NCI-H1048 (cell line): ENCODE data around the gene FAT1.
A peak's percentile ranks its signal among the peaks of the same experiment; 100 is the strongest.
"Not testable (repeated sequence)": the region's sequence is repeated elsewhere in the genome, so short reads cannot be mapped to it uniquely, and the experiment has no call there.

Experiments
- DNase-seq: peaks from one replicate; lab custom pipeline; 2025; lab: John Stamatoyannopoulos, UW

FAT1 gene

DNA sequence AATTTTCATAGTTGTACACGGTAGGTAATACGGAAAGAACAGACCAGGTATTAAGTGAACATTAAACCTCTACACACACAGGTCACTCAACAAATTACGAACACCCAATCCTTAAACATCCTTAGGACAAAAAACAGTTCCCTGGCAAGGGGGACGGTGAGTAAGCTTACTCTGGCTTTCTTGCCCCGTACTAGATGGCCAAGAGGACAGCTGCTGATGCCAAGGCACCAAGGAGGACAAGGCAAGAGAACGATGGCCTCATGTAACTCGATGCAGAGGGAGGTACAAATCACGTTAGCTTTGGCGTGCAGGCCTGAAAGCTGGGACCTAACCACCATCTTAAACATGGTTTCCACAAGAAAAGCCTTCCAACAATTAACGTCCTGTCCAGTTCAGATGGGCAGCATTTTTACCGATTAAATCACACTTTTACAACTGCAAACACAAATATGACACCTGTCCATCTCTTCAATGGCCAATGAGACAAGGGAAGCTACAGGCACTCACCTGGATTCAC lies 23.7 kb downstream of the FAT1 start:
- DNase-seq, result no peak

DNA sequence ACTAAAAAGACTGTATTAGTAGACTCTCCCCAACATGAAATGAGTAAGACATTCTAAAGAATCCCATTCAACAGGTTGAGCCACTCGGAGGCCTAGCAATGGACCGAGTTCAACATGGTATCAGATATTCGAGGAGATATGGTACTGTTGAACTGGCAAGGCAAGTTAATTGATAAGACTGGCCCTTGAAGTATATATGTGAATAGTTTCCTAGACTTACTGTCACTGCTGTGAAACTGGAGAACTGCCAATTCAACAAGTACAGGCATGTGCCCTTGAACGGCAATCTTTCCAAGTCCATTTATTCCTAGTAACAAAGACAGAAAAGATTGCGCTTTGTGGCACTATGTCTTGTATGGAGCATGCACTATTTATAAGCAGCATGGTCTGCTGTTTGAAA lies 24.4 kb downstream of the FAT1 start:
- DNase-seq, result peak; percentile 30

DNA sequence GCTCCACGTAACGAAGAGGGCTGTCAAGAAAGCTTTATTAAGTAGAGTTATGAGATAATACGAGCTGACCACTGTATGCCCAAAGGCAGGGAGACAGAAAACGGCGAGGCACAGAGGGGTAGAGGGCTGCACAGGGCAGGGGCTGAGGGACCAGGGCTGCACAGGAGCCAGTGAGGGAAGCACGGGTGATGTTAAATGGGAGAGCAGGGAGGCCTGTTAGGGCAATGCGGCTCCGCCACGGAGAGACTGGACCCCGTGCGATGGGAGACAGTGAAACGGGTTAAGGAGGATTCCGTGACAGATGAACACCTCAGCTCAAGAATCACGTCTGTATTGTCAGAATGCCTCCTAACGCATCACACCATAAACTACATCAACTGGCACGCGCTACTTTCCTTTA lies 25.1 kb downstream of the FAT1 start:
- no peak for DNase-seq

DNA sequence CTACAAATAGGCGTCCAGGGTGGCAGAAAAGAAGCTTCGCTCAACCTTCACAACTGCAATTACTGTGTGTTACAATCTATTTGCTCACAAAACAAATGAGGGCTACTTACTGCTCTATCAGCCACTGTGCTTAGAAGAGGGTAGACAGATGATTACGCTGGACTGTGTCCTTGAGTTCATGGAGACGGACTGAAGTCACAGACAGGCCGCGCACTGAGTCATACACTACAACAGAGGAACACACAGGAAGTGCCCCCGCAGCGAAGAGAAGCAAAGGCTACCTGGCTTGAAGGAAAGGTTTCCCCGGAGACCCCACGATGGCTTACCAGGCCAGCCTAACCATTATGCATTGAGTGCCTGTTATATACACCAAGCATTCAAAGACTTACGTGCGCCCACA lies 25.6 kb downstream of the FAT1 start:
- DNase-seq, result no peak

DNA sequence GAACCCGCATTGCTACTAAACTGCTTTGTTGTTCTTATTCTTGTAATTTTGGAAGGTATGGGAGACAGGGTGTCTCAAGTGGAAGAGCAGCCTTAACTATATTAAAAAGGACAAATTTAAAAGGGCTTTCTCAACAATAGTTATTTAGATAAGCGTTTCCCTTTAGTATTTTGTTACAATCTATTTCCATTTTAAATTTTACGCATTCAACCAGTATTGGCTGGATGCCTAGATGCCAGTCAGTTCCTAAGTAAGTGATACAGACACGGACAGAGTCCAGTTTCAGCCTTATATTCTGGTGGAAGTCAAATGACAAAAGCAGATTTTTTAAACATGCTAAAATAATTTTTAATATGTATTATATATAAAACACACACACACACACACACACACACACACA lies 28.3 kb downstream of the FAT1 start:
- no peak for DNase-seq

DNA sequence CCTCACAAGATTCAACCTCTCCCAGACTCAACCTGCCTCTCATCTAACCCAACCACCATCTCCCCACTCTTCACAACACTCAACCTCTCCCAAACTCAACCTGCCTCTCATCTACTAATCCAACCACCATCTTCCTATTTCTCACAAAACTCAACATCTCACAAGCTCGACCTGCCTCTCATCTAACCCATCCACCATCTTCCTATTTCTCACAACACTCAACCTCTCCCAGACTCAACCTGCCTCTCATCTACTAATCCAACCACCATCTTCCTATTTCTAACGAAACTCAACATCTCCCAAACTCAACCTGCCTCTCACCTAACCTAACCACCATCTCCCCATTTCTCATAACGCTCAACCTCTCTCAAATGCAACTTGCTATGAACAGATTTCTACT lies 29.8 kb downstream of the FAT1 start:
- DNase-seq, result no peak

DNA sequence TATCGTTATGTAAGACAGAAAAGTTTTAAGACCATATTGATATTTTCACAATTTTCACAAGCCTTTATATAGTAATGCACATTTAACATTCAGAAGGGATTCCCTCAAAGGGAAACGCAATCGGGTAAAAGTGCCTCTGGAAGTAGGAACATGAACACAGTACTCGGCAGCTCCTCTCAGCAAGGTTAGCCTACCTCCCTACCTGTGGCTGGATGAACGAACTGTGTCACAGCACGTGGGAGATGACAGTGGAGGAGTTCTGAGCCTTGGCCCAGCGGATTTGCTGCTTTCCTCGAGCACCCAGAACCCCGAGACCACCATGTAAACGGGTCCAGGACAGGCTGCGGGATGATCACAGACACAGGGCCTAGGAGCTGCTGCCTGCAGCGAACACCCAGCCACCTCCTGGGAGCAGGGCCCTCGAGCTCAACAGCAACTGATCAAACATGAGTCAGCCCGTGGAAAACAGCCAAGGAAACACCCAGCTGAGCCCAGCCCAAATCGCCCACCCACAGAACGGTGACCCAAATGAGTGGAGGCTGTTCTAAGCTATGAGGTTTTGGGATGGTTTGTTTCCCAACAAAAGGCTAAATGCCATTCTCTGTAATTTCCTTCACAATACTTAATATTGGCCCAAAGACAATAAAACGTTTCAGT lies 30.4 kb downstream of the FAT1 start:
- DNase-seq, result no peak

DNA sequence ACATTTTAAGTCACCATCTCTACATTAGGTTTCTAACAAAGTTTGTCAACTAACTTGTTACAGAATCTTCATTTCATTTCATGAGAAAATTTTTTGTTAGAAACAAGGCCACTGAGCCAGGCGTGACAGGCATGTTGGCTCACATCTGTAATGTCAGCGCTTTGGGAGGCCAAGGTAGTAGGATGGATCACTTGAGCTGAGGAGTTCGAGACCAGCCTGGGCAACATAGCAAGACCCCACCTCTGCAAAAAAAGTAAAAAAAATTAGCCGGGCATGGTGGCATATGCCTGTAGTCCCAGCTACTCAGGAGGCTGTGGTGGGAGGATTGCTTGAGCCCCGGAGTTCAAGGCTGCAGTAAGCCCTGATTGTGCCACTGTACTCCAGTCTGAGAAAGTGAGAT lies 32.3 kb downstream of the FAT1 start:
- DNase-seq, result no peak

DNA sequence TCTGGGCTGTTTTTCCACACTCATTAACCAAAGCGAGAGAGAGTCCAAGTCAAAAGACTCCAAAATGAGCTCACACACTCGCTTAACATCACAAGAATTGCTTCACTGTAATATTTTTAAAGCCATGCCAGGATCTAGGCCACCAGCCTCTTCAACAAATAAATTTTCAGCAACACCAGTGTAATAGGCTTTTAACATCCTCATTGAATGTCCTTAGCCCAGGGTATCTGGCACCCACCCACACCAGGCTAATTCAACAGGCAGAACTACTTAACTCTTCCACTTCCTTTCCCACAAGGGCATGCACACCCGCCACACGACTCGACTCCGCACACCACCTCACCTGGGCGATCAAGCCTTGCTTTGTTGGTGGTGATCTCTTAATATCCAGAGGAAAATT lies 34.2 kb downstream of the FAT1 start:
- DNase-seq, result no peak

DNA sequence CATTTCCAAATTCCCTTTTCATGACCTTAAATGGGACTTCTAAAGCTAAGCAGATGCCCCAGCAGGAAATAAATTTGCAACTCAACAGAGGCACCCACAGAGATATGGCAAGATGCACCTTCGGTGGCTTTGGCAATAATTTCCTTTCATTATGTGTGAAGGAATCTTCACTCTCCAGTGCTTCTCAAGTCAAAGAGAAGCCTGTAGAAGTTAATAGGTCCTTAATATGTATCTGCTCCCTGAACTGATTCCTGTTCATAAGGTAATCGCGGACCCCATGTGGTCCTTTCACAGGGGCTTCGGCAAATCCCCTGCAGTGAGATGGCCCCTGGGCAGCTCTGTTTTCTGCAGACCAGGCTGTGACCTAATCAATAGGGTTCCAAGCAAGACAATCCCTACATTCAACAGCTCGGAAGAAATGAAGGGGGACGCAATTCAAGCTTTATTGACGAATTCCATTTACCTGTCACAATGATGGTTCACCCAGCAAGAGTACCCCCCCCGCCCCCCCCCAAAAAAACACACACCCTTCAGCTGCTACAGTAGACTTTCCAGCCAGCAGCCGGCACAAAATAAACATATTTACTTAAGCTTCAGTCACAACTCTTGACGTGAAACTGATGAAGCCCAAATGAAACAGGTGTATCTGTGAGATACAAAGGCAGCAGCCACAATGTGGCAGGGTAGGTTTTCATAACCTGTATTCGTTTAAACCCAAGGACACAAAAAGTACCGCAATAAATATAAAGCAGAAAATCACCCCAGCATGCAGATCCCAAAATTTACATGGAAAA lies 35.3 kb downstream of the FAT1 start:
- no peak for DNase-seq

DNA sequence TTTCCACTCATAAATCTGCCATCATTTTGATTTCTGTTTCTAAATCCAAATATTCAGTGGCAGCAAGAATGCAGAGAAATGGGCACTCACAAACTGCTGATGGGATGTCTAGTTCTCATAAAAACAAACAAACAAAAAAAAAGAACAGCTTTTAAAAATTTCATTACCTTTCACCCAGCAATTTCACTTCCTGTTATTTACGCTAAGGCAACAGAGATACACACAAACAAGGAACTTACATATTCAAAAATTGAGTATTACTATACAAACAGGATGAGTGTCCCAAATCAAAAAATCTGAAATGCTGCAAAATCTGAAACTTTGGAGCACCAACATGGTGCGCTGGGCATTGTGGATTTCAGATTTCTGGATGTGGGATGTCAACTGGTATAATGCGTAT lies 36.4 kb downstream of the FAT1 start:
- no peak for DNase-seq

DNA sequence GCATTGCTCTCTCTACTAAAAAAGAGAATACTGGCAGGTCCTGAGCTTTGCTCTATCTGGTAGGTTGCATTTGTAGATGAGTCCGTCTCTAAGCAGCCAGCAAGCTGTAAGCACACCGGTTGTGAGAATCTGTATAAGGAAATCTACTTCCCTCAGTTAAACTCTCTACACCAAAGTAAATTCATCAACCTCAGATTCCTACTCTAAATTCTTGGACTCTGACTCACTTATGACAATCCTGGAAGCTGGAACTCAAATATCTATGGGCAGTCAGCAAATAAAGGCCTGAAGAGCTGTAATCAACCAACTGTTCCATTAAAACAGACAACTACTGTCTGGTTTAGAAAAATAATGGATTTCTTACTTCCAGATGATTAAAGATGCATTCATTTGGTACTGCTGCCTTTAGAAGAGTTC lies 37.9 kb downstream of the FAT1 start:
- DNase-seq, result no peak

DNA sequence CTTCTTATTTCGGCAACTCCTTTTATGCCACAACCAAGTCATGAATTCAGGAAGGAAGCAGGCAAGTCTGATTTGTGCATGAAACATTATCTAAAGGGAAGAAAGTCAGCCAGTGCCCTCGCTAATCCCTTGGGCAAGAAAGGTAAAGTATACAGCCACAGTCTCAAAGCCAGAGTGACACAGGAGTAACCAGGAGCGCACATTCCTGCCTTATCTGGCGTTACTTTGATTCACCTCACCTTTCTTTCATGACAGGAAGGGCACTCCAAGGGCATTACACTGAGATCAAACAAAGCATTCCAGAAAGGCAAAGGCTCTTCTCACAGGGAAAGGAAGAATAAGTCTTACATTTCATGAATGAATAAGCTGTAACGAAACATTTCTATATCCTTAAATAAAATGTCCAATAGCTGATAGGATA lies 38.8 kb downstream of the FAT1 start:
- no peak for DNase-seq

DNA sequence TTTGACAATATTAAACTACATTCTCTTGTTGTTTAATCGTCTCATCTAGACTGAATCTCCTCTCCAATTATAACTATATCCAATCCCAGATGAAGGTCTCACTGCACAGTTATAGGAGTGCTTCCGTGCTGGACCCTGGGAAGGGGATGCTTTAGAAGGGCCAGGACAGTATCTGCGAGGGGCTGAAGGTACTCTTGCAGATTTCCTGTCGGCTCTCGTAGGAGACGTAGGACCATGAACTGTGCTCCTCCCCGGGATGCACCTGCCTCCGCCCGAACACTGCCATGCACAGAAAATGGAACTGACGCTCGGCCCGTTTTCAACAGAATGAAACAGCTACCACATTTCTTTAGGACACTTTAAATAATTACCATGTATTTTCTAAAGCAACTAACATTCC lies 39.4 kb downstream of the FAT1 start:
- DNase-seq, result no peak

DNA sequence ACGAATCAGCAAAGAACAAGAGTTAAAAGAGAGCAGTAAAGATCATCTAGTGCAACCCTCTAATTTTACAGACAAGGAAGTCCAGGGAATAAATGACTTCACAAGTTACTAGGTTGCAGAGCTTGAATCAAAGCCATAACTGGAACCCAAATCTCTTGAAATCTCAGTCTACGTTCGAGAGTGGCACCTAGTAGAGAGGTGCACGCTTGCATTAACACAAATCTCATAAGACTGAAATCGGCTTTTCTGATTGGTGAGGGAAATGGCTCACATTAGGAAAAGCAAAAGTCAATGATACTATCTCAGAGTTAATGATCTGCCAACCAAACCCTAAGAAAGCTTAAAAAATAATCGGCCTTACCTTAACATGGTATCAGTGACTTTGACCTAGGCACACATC lies 43.0 kb downstream of the FAT1 start:
- DNase-seq, result no peak

DNA sequence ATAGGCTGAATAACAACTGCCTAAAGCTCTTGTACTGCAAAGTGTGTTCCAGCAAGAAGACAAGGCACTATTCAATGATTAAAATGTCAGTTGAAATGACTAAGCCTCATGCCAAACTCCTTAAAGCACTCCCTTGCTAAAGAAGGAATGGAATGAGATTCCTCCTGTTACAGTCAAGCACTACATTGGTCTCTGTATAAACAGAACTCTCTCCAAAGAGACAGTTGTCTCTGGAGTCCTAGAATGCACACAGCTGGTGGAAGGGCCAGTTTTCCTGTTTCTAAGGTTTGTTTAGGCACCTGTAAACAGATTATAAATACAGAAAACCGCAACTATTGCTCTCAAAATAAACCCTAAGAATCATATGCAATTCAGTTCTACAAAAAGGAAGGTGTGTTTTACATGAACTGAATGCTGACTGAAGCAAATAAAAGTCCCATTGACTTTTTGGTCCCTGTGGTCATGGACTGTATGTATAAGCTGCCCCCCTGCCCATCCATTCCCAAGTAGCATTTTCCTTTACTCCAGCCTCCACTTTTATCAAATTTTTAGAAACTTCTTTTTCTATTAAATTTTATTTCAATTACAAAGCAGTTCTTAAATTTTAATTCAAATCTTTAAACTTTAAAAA lies 47.0 kb downstream of the FAT1 start:
- no peak for DNase-seq

DNA sequence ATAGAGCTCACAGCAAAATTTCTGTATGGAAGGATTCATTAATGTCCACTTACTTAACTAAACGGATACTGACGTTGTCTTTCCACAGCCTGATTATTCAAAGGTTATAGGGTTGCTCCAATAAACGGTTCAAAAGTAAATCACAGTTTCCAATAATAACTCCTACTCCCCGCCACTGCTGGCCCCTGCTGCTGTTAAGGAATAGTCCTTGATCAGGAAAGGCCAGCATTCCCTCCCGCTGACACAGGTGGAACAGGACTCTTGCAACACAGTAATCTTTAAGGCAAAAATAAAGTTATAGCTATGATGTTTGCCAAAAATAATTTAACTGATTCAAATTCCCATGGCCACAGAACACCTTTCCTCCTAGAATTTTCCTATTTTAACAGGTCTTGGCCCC lies 53.9 kb downstream of the FAT1 start:
- no peak for DNase-seq

DNA sequence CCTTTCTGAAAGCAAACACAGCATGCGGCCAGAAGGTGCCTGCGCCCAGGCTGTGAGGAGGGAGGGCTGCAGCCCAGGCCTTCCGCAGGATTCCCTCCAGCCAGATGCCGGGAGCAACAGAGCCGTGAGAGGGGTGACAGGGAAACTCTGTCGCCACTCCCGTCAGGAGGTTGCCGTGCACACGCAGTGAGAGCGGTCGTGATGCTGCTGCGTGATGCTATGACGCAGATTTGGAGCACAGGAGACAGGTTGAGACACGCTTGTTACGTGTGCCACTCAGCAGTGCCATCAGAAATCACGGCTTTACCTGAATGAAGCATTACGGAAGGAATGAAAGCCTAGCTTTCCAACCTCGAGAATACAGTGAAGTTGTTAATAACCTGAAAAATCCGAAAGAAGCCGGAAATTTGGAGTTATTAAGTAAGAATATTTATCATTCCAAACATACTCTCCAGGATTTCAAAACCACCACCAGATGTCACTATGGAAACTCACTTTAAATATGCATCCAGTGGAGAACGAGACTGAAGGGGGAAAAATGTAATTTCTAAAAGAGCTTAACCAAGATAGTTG lies 54.4 kb downstream of the FAT1 start:
- peak; percentile 19 for DNase-seq

DNA sequence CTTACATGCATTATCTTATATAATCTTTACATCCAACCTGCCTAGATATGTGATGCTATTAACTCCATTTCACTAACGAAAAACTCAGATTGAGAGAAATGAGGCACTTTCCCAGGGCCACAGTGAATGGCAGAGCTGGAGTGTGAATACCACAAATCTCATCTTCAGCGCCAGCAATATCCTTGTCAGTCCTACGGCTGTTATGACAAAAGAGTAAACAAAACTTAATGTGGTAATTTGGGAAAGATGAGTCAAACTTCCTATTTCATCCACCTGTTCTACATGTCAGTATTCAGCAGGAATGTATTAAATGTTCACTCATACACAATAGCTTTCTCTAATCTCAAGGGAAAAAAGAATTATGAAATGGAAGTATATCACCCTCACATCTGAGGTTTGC lies 56.9 kb downstream of the FAT1 start:
- no peak for DNase-seq

DNA sequence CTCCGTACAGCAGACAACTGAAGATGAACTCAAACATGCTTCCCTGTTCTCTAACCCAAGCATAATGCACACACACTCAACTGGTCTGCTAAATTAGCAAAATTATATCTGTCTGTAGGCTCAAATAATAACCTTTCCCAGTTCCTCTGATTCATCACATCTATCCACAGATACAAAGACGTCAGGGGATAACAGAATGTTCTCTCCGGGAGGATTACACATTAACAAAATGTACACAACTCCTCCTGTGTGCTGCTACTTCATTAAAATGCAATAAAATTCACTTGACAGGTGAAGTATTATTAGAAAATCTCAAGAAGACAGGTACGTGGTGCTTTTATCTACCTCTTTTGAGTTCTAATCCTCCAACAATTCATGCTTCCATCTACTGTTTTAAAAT lies 57.4 kb downstream of the FAT1 start:
- DNase-seq, result no peak

DNA sequence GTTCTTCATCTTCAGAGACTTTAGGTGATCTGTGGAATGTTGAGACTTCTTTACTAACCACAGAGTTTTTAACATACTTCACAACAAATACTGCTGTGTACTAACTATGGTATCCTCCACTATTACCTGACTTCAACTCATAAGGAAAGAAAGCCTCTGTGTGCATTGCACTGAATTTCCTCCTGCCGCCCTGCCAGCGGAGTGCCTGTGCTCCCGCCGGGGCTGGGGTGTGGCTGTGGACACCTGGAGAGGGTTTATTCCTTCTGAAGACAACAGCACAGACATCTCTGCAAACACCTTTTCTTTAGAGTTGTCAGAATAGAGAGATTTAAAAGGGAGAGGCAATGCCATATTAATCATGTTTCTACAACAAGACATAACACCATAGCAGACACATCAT lies 63.3 kb downstream of the FAT1 start:
- DNase-seq, result no peak

DNA sequence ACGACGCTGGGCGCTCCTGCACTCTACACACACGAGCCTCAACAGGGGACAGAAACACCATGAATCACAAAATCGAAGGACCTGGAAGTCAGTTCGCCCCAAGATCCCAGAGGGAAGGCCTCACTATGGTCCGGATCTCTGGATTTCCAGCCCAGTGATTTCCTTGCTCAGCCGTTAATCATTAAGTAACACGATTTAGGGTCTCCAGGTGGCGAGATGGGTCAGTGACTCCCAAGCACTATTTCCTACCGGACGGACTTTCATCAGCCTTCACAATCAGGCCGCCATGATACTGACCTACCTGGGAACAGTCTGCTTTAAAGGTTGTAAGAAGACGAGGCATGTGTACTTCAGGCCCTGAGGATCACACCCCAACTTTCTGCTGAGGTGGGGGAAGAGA lies 63.7 kb downstream of the FAT1 start:
- DNase-seq, result no peak

DNA sequence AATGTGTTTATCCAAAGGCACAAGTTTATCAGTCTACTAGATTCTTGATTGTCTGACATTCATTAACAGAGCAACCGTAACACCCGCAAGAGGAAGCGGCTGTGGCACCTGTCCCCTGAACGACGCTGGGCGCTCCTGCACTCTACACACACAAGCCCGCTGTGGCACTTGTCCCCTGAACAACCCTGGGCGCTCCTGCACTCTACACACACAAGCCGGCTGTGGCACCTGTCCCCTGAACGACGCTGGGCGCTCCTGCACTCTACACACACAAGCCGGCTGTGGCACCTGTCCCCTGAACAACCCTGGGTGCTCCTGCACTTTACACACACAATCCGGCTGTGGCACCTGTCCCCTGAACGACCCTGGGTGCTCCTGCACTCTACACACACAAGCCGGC lies 64.2 kb downstream of the FAT1 start:
- DNase-seq, result not testable (repeated sequence)
